GM19240 (cell line): ENCODE measurements around the gene EPS8L2.
"Not testable (repeated sequence)": the region's sequence is repeated elsewhere in the genome, so short reads cannot be mapped to it uniquely, and the experiment has no call there.

Experiments
- DNase-seq: peaks from one replicate; pipeline ENCODE4 v3.0.0; 2011; ENCODE audit warnings: low spot score; ENCODE audit not compliant: insufficient read length

Gene EPS8L2

DNA sequence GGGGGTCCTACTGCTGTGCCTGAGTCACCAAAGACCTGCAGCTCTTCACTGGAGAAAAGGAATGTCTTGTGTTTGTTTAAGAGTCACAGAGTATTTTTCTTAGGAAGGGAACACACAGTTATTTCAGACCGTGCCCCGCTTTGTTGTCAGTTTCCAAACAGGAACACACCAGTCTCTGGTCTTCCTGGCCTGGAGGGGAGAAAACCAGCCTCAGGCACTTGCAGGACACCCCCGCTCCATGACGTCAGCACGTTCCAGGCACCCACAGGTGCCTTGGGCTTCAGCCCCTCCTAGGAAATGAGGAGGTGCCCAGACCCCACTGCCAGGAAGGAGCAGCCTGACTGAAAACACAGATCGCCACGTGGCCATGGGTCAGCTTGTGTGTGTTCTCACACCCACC, 16.4 kb upstream of the EPS8L2 start:
- no peak for DNase-seq

DNA sequence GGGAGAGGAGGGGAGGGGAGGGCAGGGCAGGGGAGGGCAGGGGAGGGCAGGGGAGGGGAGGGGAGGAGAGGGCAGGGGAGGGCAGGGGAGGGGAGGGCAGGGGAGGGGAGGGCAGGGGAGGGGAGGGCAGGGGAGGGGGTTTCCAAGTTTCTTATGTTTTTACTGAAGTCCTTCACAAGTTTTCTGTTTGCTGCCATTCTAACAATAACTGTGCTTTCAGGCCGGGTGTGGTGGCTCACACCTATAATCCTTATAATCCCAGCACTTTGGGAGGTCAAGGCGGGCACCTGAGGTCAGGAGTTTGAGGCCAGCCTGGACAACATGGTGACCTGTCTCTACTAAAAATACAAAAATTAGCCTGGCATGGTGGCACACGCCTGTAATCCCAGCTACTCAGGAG, 15.8 kb upstream of the EPS8L2 start:
- DNase-seq, result not testable (repeated sequence)

DNA sequence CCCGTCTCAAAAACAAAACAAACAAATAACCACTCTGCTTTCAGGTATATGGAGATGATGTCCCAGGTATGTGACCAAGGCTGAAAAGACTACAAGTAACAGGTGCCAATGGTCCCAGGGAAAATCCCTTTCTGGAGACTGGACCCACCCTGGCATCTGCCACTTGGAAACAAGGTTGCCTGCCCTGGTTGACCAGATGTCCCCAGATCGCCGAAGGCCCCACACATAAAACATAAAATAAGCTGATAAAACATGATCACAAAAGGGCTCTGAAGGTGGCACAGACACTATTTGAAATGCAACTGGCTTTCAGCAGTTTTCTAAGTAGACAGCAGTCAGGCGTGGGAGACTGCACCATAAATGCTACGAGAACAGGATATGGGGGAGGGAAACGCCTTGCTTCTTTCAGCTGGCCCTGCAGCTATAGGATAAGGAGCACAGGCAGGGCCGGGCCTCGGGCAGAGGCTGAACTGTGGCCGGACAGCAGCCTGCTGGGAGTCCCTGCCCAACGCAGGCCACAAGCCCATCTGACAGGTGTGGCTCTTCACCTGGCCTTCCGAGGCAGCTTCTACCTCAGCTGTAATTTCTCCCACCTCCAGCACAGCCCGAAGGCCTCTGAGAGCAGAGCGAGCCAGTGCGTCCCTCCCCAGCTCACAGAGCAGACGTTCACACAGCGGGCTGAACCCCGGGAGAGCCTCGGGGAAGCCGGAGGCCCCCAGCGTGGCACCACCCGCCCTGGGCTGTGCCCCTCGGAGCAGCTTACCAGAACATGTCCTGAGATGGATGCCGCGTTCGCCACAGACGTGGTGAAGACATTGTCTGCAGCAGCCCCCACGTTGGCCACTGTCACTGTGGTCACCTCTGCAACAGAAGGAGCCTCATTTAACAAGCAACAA, 15.0 kb upstream of the EPS8L2 start:
- DNase-seq, result no peak

DNA sequence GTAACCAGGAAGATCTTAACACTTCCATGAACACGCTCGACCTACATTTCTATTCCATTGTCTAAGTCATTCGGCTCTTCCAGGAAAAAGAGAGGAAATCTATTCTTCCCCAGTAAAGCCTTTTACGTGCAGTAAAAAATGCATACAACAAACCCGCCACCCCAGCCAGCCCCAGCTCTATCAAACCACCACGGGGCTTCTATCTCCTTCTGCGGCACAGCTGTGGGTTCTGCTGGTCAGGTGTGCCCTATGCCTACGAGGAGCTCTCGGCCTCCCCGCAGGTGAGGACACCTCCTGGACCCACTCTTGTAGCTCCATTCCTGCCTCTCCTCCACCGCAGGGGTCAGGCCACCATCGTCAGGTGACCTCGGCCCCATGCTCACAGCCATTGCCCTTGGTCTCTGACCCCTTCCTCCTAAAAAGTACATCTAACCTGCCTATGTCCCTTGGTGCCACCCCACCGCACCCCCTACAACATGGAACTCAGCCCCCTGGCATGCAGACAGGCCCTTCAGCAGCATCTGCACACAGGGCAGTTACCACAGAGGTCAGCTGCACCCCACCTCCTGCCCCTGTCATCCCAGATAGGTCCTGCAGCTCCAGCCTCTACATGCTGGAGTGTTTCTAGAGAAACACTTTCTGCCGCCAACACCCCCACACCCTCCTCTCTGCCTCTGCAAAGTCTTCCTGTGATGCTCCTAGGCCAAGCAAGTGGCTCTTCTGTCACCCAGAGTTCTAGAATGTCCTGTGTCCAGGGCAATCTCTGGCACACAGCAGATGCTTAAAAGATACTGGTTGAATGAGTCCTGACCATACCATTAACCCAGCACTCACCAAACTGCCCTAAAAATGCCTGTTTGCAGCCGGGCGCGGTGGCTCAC, 14.1 kb upstream of the EPS8L2 start:
- DNase-seq, result no peak

DNA sequence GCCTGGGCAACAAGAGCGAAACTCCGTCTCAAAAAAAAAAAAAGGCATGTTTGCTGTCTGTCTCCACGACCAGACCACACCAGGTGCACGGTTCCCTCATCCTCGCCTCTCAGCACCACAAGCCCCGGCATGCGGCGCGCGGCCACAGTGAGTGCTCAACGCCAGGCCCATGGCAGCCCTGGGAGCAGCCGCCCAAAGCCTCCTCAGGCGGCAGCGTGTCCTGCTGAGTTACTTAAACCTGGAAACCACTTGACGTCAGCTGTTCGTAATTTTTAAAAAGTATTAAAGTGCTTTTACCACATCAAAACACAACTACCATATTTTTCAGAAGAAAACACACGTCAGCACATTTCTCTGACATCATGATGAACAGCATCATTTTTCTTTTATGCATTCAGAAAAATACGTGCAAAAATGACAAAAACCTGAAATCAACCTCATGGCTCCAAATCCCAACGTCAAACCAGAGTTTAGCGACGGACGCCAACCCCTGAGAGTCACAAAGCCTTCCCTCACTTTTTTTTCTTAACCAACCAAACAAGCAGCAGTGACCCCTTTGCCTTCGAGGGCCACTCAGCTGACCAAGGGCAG, 13.1 kb upstream of the EPS8L2 start:
- no peak for DNase-seq

DNA sequence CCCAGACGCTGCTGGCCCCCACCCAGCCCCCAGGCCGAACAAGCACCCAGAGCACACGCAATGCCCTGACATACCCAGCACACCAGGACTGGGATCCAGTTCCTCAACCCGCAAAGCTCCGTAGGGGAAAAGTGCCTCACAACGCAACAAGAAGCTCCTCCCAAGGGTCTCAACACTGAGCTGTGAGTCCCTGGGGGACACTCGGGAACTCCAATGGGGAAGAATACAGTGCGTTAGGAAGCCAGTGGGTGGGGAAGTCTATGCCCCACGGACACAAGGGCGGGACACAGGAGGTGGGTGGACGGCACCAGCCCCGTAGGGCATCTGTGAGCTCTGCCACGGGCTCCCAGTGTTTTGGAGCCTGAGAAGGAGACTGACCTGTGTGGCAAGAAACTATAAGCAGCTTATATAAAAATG, 12.6 kb upstream of the EPS8L2 start:
- no peak for DNase-seq

DNA sequence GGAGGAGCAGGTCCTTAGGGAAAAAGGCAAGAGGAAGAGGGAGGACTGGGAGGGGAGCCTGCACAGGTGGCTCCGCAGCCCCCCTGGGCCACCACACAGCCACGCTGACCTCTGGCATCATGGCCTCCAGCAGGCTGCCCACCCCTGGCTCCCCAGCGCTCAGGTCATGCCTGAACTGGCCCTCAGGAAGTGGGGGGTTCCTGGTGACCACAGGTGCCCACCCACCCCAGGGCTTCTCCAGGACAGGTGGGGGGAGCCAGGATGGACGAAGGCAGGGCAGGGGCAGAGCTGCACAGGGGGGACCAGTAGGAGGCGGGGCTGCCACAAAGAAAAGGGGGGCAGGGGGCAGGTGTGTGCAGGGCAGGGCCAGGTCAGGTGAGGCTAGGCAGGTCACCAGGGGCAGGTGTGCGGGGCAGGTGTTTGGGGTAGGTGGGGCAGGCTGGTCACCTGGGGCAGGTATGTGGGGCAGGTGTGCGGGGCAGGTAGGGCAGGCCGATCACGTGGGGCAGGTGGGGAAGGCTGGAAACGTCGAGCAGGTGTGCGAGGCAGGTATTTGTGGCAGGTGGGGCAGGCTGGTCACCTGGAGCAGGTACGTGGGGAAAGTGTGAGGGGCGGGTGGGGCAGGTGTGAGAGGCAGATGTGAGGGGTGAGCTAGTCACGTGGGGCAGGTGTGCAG, 12.0 kb upstream of the EPS8L2 start:
- DNase-seq, result no peak

DNA sequence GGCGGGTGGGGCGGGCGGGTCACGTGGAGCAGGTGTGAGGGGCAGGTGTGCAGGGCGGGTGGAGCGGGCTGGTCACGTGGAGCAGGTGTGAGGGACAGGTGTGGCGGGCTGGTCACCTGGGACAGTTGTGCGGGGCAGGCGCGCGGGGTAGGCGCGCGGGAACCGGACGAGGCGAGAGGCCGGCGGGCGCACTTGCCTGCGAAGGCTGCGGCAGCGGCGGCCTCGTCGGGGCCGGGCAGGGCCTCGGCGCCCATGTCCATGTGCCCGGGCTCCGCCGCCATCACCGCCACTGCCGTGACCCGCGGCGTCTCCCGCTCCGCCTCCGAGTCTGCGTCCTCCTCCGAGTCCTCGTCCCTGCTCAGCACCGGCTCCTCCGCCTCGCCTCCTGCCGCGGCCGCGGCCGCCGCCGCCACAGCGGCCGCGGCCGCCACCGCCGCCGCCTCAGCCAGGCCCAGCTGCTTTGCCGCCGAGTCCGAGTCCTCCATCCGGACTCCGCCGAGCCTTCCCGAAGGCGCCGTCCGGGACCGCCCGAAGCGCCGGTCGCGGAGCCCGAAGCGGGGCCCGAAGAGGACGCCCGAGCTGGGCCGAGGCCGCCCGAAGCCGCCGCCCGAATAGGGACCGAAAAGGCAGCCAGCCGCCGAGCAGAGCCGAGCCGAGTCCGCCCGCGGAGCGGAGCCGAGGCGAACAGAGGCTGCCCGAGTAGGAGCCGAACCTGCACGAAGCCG, 11.3 kb upstream of the EPS8L2 start, which contains the start of gene DEAF1:
TSS of gene DEAF1 (minus strand) at position 660 of the 725 bp plus-strand sequence. CDS start at position 485, 175 bp downstream.
- peak; percentile 57 for DNase-seq

DNA sequence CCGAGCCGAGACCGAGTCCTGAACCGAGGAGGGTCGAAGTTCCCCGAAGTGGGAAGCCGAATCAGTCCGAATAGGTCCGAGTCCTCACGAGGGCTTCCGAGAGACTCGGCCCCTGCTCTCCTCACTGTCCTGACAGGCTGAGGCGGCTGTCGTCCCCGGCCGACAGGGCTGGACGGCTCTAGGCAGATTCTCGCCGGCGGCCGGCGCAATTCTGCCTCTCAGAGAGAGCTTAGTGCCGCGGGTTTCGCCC, 10.8 kb upstream of the EPS8L2 start:
- no peak for DNase-seq

DNA sequence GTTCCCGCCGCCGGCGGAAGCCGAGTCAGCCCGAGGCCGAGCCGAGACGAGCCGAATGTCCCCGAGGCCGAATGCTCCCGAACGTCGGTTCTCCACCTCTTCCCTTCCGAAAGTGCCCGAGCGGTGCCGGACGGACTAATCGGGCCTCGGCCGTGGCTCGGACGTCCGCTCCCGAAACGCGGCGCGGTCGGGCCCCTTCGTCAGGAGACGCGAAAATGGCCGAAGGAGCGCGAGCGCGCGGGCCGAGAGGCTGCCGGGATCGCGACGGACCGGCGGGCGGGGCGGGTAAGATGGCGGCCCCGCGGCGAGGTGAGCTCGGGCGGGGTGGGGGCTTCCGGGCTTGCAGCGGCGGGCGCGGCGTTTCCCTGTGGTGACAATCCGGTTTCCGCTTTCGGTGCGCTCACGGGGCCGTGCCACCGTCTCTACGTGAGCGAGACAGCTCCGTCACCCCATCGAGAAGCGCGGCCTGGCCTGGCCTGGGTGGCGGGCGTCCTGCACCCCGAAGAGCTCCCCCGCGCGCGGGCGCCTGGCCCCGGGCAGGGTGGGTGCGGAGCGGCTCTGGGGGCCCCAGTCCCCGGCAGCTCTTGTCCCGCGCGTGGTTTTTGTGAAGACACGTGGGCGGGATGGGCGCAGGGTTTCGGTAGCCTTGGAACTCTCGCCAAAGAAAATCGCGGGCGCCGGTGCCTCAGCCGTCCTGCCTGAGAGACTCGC, 10.3 kb upstream of the EPS8L2 start, which contains the start of gene TMEM80:
TSS of gene TMEM80 (plus strand) at position 279 of the 711 bp plus-strand sequence. CDS start at position 291, 12 bp downstream.
- peak; percentile 61 for DNase-seq

DNA sequence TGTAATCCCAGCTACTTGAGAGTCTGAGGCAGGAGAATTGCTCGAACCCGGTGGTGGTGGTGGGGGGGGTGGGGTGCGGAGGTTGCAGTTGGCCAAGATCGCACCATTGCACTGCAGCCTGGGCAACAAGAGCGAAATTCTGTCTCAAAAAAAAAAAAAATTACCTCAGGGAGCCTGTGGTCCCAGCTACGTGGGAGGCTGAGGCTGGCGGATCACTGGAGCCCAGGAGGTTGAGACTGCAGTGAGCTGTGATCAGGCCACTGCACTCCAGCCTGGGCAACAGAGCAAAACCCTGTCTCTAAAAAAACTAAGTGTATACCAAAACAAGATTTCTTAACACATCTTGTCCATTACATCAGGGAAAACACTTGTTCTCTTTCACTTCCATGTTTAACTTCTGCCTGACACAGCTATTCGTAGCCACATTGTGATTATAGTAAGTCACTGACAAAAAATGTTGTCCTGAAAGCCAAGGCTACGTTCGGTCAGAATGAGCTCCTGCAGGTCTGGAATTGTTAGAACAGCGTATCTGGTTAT, 9.0 kb upstream of the EPS8L2 start:
- no peak for DNase-seq

DNA sequence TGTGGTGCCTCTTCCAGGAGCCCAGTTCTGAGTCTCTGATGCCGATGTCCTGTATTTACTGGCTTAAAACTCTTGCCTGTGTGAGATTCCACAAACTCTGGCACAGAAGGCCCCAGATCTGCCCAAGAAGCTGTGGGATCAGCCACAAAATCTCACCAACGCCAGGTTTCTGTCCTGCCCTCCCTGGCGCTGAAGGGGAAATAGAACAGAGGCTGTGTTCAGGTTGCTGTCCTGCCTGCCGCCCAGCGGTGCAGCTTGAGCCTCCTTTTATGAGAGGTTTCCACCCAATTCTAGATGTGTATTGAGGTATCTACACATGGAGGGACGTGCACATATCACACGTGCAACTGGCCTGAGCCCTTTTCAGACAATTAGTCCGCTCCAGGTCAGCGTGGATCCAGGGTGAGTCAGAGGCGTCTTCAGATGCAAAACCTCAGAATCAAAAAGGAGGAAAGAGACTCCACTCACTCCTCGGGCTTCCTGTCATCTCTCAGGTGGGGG, 8.2 kb upstream of the EPS8L2 start:
- DNase-seq, result no peak

DNA sequence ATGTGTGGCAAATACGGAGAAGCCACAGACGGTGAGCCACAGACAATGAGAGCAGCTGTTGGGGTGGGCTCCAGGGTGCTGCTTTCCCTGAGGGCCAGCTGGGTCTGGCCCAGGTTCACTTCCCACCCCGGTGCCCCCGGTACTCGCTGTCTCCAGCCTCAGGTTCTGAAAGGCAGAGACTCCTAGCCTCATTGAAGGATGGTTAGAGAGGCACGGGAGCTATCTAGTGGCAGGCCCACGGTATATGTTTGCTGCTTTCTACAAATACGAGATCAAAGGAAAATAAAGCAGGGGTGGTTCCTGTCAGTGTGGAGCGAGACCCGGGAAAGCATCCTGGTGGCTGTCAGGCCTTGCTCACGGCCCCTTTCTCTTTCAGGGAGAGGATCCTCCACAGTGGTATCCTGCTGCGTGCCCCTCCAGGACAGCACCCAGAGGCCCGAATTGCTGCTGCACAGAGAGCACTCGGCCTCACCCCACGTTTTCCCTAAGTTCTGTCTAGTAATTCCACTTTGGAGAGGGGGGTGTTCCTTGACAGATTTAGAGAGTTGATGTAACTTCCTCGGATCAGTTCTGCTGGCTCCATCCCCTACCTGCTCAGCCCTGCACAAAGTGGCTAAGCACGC, 7.4 kb upstream of the EPS8L2 start:
- DNase-seq, result no peak

DNA sequence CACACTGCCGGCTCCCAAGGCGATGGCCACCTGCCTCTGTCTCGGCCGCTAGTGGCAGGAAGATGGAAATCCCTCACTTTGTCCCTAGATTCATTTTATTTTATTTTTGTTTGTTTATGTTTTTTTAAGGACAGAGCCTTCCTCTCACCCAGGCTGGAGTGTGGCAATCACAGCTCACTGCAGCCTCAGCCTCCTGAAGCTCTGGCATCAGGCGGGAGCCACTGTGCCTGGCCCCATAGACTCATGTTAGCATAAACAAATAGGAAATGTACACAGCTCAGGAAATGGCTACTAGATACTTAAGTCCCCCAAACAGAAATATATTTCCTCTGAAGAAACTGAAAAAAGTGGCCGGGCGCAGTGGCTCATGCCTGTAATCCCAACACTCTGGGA, 6.9 kb upstream of the EPS8L2 start:
- no peak for DNase-seq

DNA sequence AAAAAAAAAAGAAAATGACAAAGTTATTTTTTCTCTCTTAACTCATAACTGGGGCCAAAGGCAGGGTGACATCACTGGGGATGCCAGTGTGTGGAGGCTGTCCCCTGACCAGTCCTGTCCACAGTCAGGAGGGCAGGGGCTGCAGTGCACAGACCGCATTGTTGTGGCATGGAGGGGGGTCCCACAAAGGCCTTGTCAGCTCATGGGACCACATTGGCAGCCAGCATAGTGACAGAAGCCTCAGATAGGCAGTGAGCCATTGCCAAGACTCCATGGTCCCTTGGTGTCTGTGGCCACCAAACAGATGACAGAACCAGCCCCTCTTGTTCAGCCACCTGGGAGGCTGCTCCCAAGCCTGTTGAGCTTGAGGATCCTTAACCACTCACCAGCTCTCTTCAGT, 6.3 kb upstream of the EPS8L2 start:
- DNase-seq, result no peak

DNA sequence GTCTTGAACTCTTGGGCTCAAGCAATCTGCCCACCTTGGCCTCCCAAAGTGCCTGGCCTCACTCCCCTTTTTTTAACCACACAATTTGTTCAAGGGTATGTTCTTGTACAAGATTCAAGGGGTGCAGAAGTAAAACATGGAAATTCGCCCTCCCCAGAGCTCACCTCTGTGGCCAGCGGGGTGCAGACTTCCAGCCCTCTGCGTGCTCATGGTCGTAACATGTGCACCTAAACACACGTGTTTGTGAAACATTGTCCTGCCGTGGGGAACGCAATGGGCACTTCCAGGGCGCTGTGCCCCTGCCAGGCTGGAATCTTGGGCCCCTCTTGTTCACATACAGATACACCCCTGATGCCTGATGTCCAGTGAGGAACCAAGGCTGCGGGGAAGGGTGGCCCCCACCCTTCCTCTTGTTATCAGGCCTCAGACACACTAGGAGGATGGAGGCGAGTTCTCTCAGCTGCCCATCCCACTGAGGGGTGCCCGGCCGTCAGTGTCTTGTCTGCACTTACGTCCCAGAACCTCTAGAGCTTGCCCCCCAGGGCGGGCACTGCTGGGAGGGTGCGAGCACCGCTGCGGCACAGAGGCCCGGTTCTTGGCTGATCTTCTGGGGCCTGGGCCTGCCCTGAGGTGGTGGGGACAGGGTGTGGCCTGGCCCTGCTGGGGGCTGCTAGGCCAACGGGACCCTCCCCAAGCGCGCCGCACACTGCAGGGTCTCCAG, 4.1 kb upstream of the EPS8L2 start:
- DNase-seq, result no peak

DNA sequence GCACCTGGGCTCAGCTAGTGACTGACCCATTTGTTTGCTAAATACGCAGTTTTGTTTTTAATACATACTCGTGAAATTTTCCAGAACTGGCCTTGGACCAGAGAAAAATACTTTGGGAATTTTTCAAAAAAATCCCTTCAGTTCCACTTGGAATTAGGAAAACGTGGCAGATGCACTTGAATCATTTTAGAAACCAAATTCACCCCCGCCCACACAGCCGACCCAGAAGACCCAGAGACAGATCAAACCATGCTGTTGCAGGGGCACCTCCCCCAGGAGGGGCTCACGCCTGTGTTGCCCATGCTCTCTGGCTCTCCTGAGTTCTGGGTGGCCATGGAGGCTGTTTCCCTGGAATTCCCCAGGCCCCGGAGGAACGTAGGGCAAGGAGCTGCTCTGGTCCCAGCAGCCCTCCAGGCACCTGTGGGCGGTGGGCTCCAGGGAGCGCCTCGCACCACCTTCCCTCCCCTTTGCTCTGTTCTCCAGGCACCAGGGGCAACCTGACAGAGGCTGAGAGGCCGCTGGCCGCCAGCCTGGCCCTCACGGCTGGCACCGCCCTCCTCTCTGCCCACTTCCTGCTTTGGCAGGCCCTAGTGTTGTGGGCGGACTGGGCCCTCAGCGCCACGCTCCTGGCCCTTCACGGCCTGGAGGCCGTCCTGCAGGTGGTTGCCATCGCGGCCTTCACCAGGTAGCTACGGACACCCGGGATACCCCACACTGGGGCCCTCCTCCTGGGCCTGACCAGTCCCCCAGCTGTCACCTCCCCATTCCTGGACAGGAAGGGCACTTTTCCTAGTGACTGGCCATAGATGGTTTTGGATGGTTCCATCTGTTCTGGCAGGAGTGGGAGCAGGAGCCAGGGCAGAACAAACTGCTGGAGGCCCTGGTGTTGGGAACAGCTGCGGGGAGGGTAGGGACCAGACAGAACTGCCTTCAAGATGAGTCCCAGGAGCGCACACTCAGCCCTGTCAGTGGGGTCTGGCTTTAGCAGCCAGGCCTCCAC, 3.3 kb upstream of the EPS8L2 start:
- DNase-seq, result no peak
